Fibroblast of skin of scalp (primary cell): ENCODE measurements around the gene TEAD4.

ENCODE experiments used
- DNase-seq: peaks from one replicate; pipeline ENCODE4 v3.0.0-alpha.2; 2013

The TEAD4 gene

GRCh38 chr12:3034067-3034750, 75.0 kb downstream of the TEAD4 start:
- peak; percentile 68 for DNase-seq

- DNase-seq = peak; percentile 38
Observed at GRCh38 chr12:3035171-3035570, 76.0 kb downstream of the TEAD4 start.

- DNase-seq = peak; percentile 12
Observed at GRCh38 chr12:3035815-3036702, 76.9 kb downstream of the TEAD4 start.

- DNase-seq = no peak
Observed at GRCh38 chr12:3036901-3037600, 77.9 kb downstream of the TEAD4 start.

- no peak for DNase-seq
Observed at GRCh38 chr12:3038166-3038565, 79.0 kb downstream of the TEAD4 start.

- no peak for DNase-seq
Observed at GRCh38 chr12:3038926-3039510, 79.8 kb downstream of the TEAD4 start.

GRCh38 chr12:3040026-3040656, 80.9 kb downstream of the TEAD4 start:
- no peak for DNase-seq

GRCh38 chr12:3040663-3041544, 81.7 kb downstream of the TEAD4 start:
- no peak for DNase-seq

- DNase-seq = peak; percentile 79
Observed at GRCh38 chr12:3041558-3042164, 82.5 kb downstream of the TEAD4 start.

- no peak for DNase-seq
Observed at GRCh38 chr12:3042394-3042793, 83.2 kb downstream of the TEAD4 start.

- no peak for DNase-seq
Observed at GRCh38 chr12:3042826-3043225, 83.6 kb downstream of the TEAD4 start.

GRCh38 chr12:3043406-3043805, 84.2 kb downstream of the TEAD4 start:
- no peak for DNase-seq

- DNase-seq = no peak
Observed at GRCh38 chr12:3044141-3044630, 85.0 kb downstream of the TEAD4 start.

- no peak for DNase-seq
Observed at GRCh38 chr12:3045494-3045893, 86.3 kb downstream of the TEAD4 start.

GRCh38 chr12:3045989-3046388, 86.8 kb downstream of the TEAD4 start:
- DNase-seq = no peak

- DNase-seq = peak; percentile 13
Observed at GRCh38 chr12:3046441-3047200, 87.4 kb downstream of the TEAD4 start.

GRCh38 chr12:3047961-3048360, 88.8 kb downstream of the TEAD4 start:
- DNase-seq = no peak

- DNase-seq = no peak
Observed at GRCh38 chr12:3048540-3048939, 89.3 kb downstream of the TEAD4 start.

- no peak for DNase-seq
Observed at GRCh38 chr12:3049176-3049575, 90.0 kb downstream of the TEAD4 start.
